GM21576 (cell line): ENCODE results near the gene CD52.

Experiments used
- ATAC-seq: cut with Tn5 transposase; IDR thresholded peaks from one replicate; pipeline ENCODE4 v1.9.1; 2021; ENCODE audit warnings: mild to moderate bottlenecking, moderate library complexity; ENCODE audit not compliant: unreplicated experiment

Gene CD52

DNA sequence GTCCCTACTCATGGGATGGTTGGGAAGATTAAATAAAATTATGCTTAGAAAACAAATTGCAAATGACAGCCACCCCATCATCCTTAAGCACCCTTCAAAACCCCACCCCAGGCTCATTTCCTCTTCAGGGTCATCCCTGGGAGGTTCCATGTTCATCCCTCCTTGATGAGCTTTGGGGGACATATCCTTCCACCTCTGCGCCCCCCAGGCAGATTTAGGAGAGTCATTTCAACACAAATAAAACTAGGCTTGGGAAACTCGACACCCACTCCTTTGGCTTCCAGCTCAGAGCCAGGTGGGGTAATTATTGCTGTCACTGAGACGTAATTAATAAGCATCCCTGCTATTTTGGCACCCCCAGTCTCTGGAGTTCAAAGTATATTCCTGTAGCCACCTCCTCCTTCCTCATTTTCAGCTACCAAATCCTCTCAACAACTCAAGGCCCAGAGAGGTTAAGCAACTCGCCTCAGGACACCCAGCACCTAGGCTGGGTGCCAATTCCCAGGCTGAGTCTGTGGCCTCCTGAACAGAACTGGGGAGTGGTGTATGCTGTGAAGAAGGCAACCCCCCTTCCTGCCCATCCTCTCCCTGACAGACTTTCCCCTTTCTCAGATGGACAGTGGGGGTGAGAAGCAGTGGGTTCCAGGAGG is 35.6 kb downstream of the CD52 start:
- no peak for ATAC-seq

DNA sequence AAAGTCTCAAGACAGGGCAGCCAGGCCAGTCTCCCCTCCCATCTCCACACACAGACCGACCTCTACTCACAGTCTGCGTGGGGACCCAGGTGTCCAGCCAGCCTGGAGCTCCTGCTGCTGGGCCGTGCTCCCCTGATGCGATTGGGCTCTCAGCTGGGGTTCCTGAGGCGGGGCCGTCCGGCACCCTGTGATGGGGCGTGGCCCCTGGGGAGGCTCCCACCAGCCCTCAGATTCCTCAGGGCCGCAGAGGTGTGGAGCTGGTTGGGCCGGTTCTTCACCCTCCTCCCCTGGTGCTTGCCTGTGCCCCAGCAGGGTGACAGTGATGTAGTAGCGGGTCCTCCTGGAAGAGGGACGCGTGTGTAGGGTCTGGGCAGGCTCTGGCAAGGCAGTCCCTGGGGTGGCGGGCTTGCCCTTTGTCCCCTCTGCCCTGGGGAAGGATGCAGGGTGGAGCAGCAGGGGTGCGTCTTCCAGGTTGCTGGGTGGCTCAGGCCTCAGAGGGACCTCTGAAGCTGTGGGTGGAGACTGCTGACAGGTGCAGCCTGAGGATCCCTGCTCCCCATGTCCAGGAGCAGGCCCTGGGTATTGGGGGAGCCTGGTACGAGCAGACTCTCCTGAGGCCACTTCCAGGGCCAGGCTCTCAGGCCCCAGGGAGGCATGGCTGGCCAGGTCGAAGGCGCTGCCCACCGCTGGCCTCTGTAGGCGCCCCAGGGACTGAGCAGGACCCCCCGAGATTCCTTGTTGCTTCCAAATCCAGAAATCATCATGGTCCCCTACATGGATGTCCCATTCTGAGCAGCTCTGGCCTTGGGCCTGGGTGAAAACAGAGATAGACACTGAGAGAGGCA is 36.4 kb downstream of the CD52 start, which contains the start of gene CRYBG2:
Gene CRYBG2 (minus strand): TSS at position 155 of the 845 bp plus-strand sequence. CDS start 7,473 bp downstream, outside the sequence.
- no peak for ATAC-seq

DNA sequence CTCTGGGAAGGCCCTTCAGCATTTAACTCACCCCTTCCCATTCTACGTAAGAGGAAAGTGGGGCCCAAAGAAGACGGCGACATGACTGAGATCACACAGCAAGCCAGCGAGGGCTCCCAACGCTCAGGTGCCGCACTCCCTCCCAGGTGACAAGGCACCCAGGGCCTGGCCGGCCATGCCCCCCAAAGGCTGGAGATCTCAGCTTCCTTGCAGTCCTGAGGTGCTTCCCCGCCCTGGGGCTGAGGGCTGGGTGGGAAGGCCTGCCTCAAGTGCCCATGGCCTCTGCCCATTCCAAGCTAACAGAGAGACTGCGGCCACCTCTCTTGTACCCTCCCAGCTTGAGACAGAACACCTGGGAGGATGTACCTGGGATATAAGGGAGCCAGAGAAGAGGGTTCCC is 37.2 kb downstream of the CD52 start:
- no peak for ATAC-seq

DNA sequence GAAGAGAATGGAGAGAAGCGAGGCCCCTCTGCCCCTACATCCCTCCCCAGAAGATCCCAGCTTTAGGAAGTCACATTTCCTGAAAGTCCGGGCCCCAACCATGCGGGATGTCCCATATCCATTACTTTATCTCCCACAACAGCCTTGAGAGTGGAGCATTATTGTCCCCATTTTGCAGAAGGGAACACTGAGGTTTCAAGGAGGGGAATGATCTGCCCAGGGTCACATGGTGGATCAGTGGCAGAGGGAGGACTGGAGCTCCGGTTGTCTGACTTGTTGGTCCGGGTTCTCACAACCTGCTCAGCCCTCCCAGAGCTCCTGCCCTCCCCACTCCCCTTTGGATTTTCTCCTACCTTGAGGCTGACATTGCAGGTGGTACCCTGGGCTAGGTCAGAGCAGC is 38.3 kb downstream of the CD52 start:
- no peak for ATAC-seq

DNA sequence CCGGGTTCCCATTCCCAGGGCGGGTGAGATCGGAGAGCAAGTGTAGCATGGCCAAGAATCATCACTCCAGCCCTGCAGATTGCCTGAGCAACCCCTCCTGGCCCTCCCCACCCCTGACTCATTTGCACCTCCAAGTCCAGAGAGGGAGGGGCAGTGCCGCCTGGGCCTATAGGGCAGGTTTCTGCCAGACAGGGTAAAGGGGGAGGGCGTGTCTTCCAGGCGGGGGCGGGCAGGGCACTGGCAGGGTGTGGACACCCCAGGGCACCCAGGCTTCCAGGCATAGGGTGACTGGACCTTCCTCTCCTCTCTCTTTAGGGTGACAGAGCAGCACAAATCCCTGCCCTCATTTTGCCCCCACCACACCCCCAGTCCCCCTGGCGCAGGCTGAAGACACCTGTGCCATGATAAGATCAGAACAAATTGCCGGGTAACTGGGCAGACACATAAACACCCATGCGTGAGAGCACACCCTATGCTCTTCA is 39.4 kb downstream of the CD52 start:
- ATAC-seq: no peak

DNA sequence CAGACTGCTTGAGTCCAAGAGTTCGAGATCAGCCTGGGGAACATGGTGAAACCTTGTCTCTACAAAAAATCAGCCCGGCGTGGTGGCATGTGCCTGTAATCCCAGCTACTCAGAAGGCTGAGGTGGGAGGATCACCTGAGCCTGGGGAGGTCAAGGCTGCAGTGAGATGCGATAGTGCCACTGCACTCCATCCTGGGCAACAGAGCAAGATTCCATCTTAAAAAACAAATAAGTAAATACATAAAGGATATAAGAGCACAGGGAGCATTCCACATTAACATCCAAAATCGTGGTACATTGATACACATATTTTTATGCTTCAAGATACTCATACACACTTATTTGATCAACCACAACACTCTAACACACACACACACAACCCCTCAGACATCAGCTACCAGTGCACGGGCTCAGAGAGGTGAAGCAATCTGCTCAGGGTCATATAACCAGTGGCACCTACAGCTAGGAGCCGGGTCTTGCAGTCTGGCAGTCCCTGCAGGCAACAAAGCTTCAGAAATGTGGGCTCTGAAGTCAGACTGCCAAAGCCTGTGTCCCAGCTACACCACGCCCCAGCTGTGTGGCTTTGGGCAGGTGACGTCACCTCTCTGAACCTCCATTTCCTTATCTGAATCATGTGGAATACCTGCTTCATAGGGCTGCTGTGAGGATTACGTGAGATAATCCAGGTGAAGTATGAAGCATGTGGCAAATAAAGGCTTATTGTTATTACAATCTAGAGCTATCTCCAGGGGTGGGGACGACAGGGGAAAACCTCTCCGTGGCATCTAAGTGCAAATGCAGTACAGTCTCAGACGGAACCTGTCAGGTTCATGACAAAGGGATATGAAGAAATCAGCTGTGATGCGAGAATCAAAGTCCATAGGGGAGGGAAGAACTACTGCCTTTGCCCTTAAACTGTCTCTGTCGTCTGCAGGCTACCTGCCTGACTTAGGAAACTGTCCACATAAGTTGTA is 40.9 kb downstream of the CD52 start:
- no peak for ATAC-seq

- ATAC-seq: no peak
These were observed 42.4 kb downstream of the CD52 start for GRCh38 chr1:26359981-26360806.

GRCh38 chr1:26360807-26361604 is 43.2 kb downstream of the CD52 start:
- ATAC-seq: no peak

DNA sequence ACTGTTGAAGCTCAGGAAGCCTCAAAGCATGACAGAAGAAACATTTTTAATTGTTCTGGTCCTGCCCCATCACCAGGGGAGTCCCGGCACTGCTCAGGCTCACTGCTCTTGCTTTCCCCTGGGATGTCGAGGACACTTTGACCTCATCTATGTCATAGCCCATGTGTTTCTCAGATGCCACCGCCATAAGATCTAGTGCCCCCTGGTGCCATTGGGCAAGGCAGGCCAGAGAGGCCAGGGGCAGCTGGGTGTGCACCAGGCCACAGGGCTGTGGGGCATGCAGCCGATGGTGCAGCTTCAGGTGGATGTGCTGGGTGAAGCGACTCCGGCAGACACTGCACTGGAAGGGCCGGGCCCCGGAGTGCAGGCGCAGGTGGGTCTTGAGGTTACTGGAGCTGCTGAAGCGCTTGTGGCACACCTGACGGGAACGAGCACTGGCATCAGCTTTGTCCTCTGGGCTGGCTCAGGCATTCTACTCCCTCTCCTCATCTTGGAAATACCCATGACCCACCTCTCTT is 43.9 kb downstream of the CD52 start:
- ATAC-seq: no peak

GRCh38 chr1:26362331-26362730 is 44.6 kb downstream of the CD52 start:
- no peak for ATAC-seq

DNA sequence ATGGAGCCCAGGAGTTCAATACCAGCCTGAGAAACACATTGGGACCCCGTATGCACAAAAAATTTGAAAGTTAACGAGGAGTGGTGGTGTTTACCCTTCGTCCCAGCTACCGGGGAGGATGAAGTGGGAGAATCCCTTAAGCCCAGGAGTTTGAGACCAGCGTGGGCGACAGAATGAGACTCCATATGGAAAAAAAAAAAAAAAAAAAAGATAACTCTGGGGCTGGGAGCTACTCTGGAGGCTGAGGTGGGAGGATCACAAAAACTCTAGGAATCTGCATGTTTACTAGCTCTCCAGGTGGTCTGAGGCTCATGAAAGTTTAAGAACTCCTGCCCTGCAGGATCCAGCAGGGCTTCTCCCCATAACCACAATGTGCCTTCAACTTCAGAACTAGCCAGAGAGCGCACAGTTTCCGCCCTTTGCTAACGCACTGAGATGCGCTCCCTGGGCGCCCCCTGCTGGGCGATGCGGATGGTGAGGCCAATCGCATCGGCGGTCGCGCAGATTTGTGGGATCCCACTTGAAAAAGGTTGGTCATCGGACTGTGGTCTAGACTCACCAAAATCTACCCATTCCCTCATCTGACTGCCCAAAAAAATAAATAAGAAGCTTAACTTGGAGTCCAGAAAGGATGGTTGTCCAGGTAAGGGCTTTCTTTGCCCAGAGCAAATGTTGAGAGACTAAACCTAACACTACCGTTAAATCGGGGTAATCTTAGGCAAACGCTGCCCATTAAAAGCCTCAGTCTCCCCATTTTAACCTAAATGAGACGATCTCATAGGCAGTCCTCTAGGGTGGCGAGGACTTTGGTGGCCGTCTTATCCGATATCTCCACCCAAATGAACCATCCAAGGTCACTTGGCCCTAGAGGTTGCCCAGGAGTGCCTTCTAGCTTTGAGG is 46.0 kb downstream of the CD52 start:
- ATAC-seq: peak; percentile 50

DNA sequence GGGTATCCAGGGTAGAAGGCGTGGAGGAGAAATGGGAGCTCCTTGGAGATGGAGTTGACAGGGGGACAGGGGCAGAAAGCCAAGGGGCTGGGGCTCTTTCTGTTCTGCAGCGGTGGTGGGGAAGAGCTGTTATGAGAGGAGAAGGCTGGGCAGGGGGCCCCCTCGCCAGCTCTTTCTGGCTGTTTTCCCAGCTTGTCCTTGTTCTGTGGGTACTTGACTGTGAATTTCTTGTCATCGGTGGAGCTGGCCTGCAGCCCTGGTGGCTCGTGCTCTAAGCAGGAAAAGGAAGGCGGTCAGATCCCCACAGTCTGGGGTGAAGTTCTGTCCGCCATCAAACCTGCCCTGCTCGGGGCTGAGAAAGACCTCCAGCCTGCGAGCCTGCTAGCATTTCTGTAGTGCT is 47.2 kb downstream of the CD52 start:
- ATAC-seq: no peak

DNA sequence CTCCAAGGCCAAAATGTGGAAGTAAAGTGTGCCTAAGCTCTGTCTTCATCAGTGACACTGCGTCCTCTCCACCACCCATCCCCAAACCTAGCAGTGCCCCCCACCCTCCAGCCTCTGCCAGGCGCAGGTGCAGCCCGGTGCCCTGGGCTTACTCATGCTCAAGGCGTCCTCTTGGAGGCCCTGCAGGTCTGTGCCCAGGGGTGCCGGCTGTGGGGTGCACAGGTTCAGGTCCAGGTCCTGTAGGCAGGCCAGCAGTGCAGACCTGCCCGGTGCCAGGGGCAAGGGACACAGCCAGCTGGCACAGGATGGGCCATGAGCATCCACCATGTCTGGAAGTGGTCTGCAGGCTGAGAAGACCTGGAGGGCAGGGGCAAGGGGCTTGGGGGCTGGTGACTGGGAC is 49.7 kb downstream of the CD52 start:
- no peak for ATAC-seq

- no peak for ATAC-seq
These were observed 50.2 kb downstream of the CD52 start for GRCh38 chr1:26368006-26368405.

- ATAC-seq: no peak
These were observed 50.7 kb downstream of the CD52 start for GRCh38 chr1:26368486-26368885.
